Ectodermal cell (in vitro differentiated cells): ENCODE results near the gene DLX2.
"Not testable (repeated sequence)": the region's sequence is repeated elsewhere in the genome, so short reads cannot be mapped to it uniquely, and the experiment has no call there.

ENCODE experiments used
- H3K27ac ChIP-seq: 2 replicates; pipeline ENCODE4 v1.7.0; 2013; ENCODE audit warnings: mild to moderate bottlenecking, low read depth, low read length; ENCODE audit not compliant: insufficient read depth, poor library complexity, severe bottlenecking
- H3K27me3 ChIP-seq: 2 replicates; pipeline ENCODE4 v1.7.0; 2013; ENCODE audit warnings: mild to moderate bottlenecking, low read length; ENCODE audit not compliant: insufficient read depth, control insufficient read depth, poor library complexity, severe bottlenecking
- H3K36me3 ChIP-seq: one replicate; pipeline ENCODE4 v1.7.0; 2013; ENCODE audit warnings: low read length; ENCODE audit not compliant: control insufficient read depth, insufficient read depth
- H3K4me1 ChIP-seq: one replicate; pipeline ENCODE4 v1.7.0; 2013; ENCODE audit warnings: low read length; ENCODE audit not compliant: control insufficient read depth, insufficient read depth
- H3K4me3 ChIP-seq: 2 replicates; pipeline ENCODE4 v1.7.0; 2013; ENCODE audit warnings: low read depth, low read length, control low read depth; ENCODE audit not compliant: insufficient read depth
- H3K9me3 ChIP-seq: 2 replicates; pipeline ENCODE4 v1.7.0; 2013; ENCODE audit warnings: mild to moderate bottlenecking, low read length, moderate library complexity; ENCODE audit not compliant: control insufficient read depth
- WGBS, 2 experiments: methylation state at CpG; one replicate each; pipeline ENCODE4 v1.1.7; 2013; ENCODE audit warnings: missing lambda C conversion rate in 2 of 2; 5-methylcytosine and 5-hydroxymethylcytosine counted together

The DLX2 gene

GRCh38 chr2:172070936-172071335 is 31.8 kb downstream of the DLX2 start:
- Histone ChIP-seq H3K4me1 (no peaks in the 10 kb centered on the region), H3K9me3 (no peaks in the 10 kb centered on the region), H3K4me3 (no peak overlapping the region), H3K27me3 (peaks cover 8% of the 10 kb centered on the region), H3K36me3 (no peaks in the 10 kb centered on the region), H3K27ac (no peak overlapping the region)
- 77 to 82% methylated on average over 1 of the region's 1 CpG for WGBS, 2 experiments

DNA sequence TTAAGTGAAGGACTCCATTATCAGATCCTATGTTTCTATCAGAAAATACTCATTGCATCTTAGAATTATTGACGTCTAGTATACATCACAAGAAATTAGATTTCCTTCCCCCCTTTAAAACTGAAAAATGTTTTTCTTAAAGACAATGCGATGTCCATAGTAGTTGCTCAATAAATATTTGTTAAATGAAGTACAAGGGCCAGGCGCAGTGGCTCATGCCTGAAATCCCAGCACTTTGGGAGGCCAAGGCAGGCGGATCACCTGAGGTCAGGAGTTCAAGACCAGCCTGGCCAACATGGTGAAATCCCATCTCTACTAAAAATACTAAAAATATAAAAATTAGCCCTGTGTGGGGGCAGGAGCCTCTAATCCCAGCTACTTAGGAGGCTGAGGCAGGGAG is 34.8 kb downstream of the DLX2 start:
- H3K27me3 ChIP-seq, H3K27ac ChIP-seq, H3K36me3 ChIP-seq, H3K4me3 ChIP-seq, H3K4me1 ChIP-seq, H3K9me3 ChIP-seq: not testable (repeated sequence)
- 93 to 96% methylated on average over 4 of the region's 4 CpGs for WGBS, 2 experiments

GRCh38 chr2:172066394-172066886 is 36.3 kb downstream of the DLX2 start:
- Histone ChIP-seq H3K27ac (no peak overlapping the region), H3K27me3 (no peaks in the 10 kb centered on the region), H3K4me1 (no peaks in the 10 kb centered on the region), H3K4me3 (no peak overlapping the region), H3K9me3 (no peaks in the 10 kb centered on the region), H3K36me3 (no peaks in the 10 kb centered on the region)
- WGBS, 2 experiments, result 91 to 94% methylated on average over 4 of the region's 4 CpGs

- 86 to 87% methylated on average over 4 of the region's 4 CpGs for WGBS, 2 experiments
- no peak overlapping the region for H3K27ac ChIP-seq
- no peak overlapping the region for H3K4me3 ChIP-seq
- no peaks in the 10 kb centered on the region for H3K27me3 ChIP-seq
- no peaks in the 10 kb centered on the region for H3K9me3 ChIP-seq
- H3K36me3 ChIP-seq, result no peaks in the 10 kb centered on the region
- H3K4me1 ChIP-seq, result no peaks in the 10 kb centered on the region
Observed at GRCh38 chr2:172065111-172065510, 37.6 kb downstream of the DLX2 start.

DNA sequence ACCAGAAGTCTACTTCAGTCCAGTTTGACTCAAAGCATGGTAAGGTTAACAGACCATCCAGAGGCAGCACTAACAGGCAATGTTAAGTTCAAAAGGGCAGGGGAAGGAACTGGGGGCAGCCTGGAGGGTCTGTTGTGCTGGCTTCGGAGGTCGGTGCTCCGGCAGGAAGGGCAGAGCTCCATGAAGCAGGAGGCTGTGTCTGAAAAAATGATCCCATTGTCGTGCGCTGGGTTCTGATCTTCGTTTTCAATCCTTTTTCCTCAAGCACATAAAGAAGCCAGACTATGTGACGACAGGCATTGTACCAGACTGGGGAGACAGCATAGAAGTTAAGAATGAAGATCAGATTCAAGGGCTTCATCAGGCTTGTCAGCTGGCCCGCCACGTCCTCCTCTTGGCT is 39.3 kb downstream of the DLX2 start:
- Histone ChIP-seq H3K9me3 (no peaks in the 10 kb centered on the region), H3K36me3 (no peaks in the 10 kb centered on the region), H3K4me1 (no peaks in the 10 kb centered on the region), H3K4me3 (no peak overlapping the region), H3K27ac (no peak overlapping the region), H3K27me3 (no peaks in the 10 kb centered on the region)
- 88 to 89% methylated on average over 9 of the region's 9 CpGs for WGBS, 2 experiments

- WGBS, 2 experiments, result 92 to 98% methylated on average over 1 of the region's 1 CpG
- Histone ChIP-seq H3K9me3 (no peaks in the 10 kb centered on the region), H3K4me3 (no peak overlapping the region), H3K36me3 (no peaks in the 10 kb centered on the region), H3K27ac (no peak overlapping the region), H3K4me1 (no peaks in the 10 kb centered on the region), H3K27me3 (no peaks in the 10 kb centered on the region)
Observed at GRCh38 chr2:172062402-172063004, 40.2 kb downstream of the DLX2 start.

DNA sequence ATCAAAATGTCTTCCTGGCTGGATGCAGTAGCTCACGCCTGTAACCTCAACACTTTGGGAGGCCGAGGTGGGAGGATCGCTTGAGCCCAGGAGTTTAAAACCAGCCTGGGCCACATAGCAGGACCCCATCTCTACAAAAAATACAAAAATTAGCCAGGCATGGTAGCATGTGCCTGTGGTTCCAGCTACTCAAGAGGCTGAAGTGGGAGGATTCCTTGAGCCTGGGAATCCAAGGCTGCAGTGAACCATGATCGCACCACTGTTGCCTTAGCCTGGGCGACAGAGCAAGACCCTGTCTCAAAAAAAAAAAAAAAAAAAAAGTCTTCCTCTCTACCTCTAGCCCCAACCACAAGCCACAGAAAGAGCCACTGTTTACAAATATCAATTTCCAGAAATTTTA is 42.6 kb downstream of the DLX2 start:
- not testable (repeated sequence) for H3K9me3 ChIP-seq, H3K36me3 ChIP-seq, H3K4me1 ChIP-seq, H3K27ac ChIP-seq, H3K27me3 ChIP-seq, H3K4me3 ChIP-seq
- 95 to 97% methylated on average over 5 of the region's 5 CpGs for WGBS, 2 experiments

GRCh38 chr2:172058660-172059059 is 44.0 kb downstream of the DLX2 start:
- no peak overlapping the region for H3K27ac ChIP-seq
- 94 to 96% methylated on average over 5 of the region's 5 CpGs for WGBS, 2 experiments
- H3K4me1 ChIP-seq, result no peaks in the 10 kb centered on the region
- no peaks in the 10 kb centered on the region for H3K27me3 ChIP-seq
- no peaks in the 10 kb centered on the region for H3K9me3 ChIP-seq
- H3K36me3 ChIP-seq, result no peaks in the 10 kb centered on the region
- no peak overlapping the region for H3K4me3 ChIP-seq

DNA sequence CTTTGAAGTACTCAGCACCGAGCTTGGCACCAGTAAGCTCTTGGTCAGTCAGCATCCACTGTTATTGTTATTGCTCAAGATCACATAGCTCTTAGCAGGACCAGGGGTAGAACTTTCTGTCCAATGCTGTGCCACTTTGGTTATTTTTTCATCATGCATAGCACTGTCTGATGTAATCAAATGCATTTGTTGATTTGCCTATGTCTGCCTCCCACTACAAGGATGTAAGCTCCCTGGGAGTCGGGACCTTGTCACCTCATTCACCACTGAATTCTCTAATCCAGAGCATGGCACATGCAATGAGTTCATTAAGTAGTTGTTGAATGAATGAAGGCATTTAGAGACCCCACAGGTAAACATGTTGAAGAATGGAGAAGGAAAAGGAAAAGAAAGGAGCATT is 46.4 kb downstream of the DLX2 start:
- no peak overlapping the region for H3K4me3 ChIP-seq
- no peaks in the 10 kb centered on the region for H3K36me3 ChIP-seq
- H3K27ac ChIP-seq, result no peak overlapping the region
- H3K27me3 ChIP-seq, result no peaks in the 10 kb centered on the region
- WGBS, 2 experiments, result 86 to 94% methylated on average over 2 of the region's 2 CpGs
- H3K9me3 ChIP-seq, result no peaks in the 10 kb centered on the region
- H3K4me1 ChIP-seq, result peaks cover 8% of the 10 kb centered on the region

- Histone ChIP-seq H3K27ac (no peak overlapping the region), H3K9me3 (no peaks in the 10 kb centered on the region), H3K4me1 (peaks cover 8% of the 10 kb centered on the region), H3K36me3 (no peaks in the 10 kb centered on the region), H3K4me3 (no peak overlapping the region), H3K27me3 (no peaks in the 10 kb centered on the region)
- WGBS, 2 experiments, result 84 to 90% methylated on average over 1 of the region's 1 CpG
Observed at GRCh38 chr2:172053486-172053885, 49.2 kb downstream of the DLX2 start.
